Measurements from ENCODE around the gene MST1. TPM values are rescaled to one million over a fixed set of nuclear protein-coding genes. Genes with fewer than 3 reads are reported as not detected.
A peak's percentile ranks its signal among the peaks of the same experiment; 100 is the strongest.

Gene MST1
- 10.8 and 11.0 TPM in 2 replicates for total RNA-seq (2014; rRNA removed; shearing (Covaris generic))

- H3K4me3 ChIP-seq (ENCODE audit: insufficient read depth, low read depth, low read length) = peak within 1 kb of the TSS; percentile 88
- no peaks in the 10 kb centered on the region; the same call in 1 of the 2 replicates for H3K27me3 ChIP-seq (ENCODE audit: control insufficient read depth, insufficient read depth, low read length)
- peak; percentile 98 for DNase-seq
- no peaks in the 10 kb centered on the region; the same call in 1 of the 2 replicates for H3K36me3 ChIP-seq (replicated peaks; ENCODE audit: control insufficient read depth, insufficient read depth, low read length)
These were observed at the start of gene MST1, which contains the start of gene RNF123 for GRCh38 chr3:49689046-49689907. Gene MST1 (minus strand): TSS chr3:49689474. CDS start chr3:49688691, 783 bp downstream. Gene RNF123 (plus strand): TSS chr3:49689557. CDS start chr3:49691166, 1,609 bp downstream.

GRCh38 chr3:49738067-49738713, 48.9 kb upstream of the MST1 start:
- H3K4me3 ChIP-seq (ENCODE audit: insufficient read depth, low read depth, low read length) = no peak overlapping the region
- no peak for DNase-seq
- H3K27me3 ChIP-seq (ENCODE audit: control insufficient read depth, insufficient read depth, low read length) = no peaks in the 10 kb centered on the region
- H3K36me3 ChIP-seq (replicated peaks; ENCODE audit: control insufficient read depth, insufficient read depth, low read length) = peaks cover 7% of the 10 kb centered on the region

- Histone ChIP-seq H3K36me3 (replicated peaks; ENCODE audit: control insufficient read depth, insufficient read depth, low read length) (peaks cover 17% of the 10 kb centered on the region), H3K4me3 (ENCODE audit: insufficient read depth, low read depth, low read length) (no peak overlapping the region)
- DNase-seq = no peak
These were observed 45.5 kb upstream of the MST1 start for GRCh38 chr3:49734752-49735151.

GRCh38 chr3:49733551-49733950, 44.3 kb upstream of the MST1 start:
- peaks cover 17% of the 10 kb centered on the region for H3K36me3 ChIP-seq (replicated peaks; ENCODE audit: control insufficient read depth, insufficient read depth, low read length)
- no peak for DNase-seq
- H3K27me3 ChIP-seq (ENCODE audit: control insufficient read depth, insufficient read depth, low read length) = no peaks in the 10 kb centered on the region

More at GRCh38 chr3:49734752-49735151, 45.5 kb upstream of the MST1 start:
- no peaks in the 10 kb centered on the region for H3K27me3 ChIP-seq (ENCODE audit: control insufficient read depth, insufficient read depth, low read length)

GRCh38 chr3:49732597-49732996, 43.3 kb upstream of the MST1 start:
- no peak overlapping the region for H3K4me3 ChIP-seq (ENCODE audit: insufficient read depth, low read depth, low read length)
- DNase-seq = no peak
- H3K27me3 ChIP-seq (ENCODE audit: control insufficient read depth, insufficient read depth, low read length) = no peaks in the 10 kb centered on the region
- H3K36me3 ChIP-seq (replicated peaks; ENCODE audit: control insufficient read depth, insufficient read depth, low read length) = peaks cover 16% of the 10 kb centered on the region

More at GRCh38 chr3:49733551-49733950, 44.3 kb upstream of the MST1 start:
- no peak overlapping the region for H3K4me3 ChIP-seq (ENCODE audit: insufficient read depth, low read depth, low read length)

- peaks cover 17% of the 10 kb centered on the region for H3K36me3 ChIP-seq (replicated peaks; ENCODE audit: control insufficient read depth, insufficient read depth, low read length)
- DNase-seq = no peak
- no peak overlapping the region for H3K4me3 ChIP-seq (ENCODE audit: insufficient read depth, low read depth, low read length)
- H3K27me3 ChIP-seq (ENCODE audit: control insufficient read depth, insufficient read depth, low read length) = no peaks in the 10 kb centered on the region
These were observed 40.8 kb upstream of the MST1 start for GRCh38 chr3:49729966-49730609.

GRCh38 chr3:49727924-49728361, 38.7 kb upstream of the MST1 start:
- no peak overlapping the region for H3K4me3 ChIP-seq (ENCODE audit: insufficient read depth, low read depth, low read length)
- no peaks in the 10 kb centered on the region for H3K27me3 ChIP-seq (ENCODE audit: control insufficient read depth, insufficient read depth, low read length)
- peaks cover 16% of the 10 kb centered on the region for H3K36me3 ChIP-seq (replicated peaks; ENCODE audit: control insufficient read depth, insufficient read depth, low read length)
- DNase-seq = no peak

GRCh38 chr3:49727154-49727923, 38.1 kb upstream of the MST1 start:
- peaks cover 14% of the 10 kb centered on the region for H3K36me3 ChIP-seq (replicated peaks; ENCODE audit: control insufficient read depth, insufficient read depth, low read length)
- H3K27me3 ChIP-seq (ENCODE audit: control insufficient read depth, insufficient read depth, low read length) = no peaks in the 10 kb centered on the region

GRCh38 chr3:49725906-49726681, 36.8 kb upstream of the MST1 start:
- peaks cover 19% of the 10 kb centered on the region for H3K36me3 ChIP-seq (replicated peaks; ENCODE audit: control insufficient read depth, insufficient read depth, low read length)
- peak; percentile 27 for DNase-seq
- H3K27me3 ChIP-seq (ENCODE audit: control insufficient read depth, insufficient read depth, low read length) = no peaks in the 10 kb centered on the region

More at GRCh38 chr3:49727154-49727923, 38.1 kb upstream of the MST1 start:
- H3K4me3 ChIP-seq (ENCODE audit: insufficient read depth, low read depth, low read length) = no peak overlapping the region
- DNase-seq = no peak

GRCh38 chr3:49724586-49724985, 35.3 kb upstream of the MST1 start:
- no peaks in the 10 kb centered on the region for H3K27me3 ChIP-seq (ENCODE audit: control insufficient read depth, insufficient read depth, low read length)
- peak overlapping the region; percentile 62 for H3K4me3 ChIP-seq (ENCODE audit: insufficient read depth, low read depth, low read length)
- peaks cover 21% of the 10 kb centered on the region for H3K36me3 ChIP-seq (replicated peaks; ENCODE audit: control insufficient read depth, insufficient read depth, low read length)
- DNase-seq = peak; percentile 73

More at GRCh38 chr3:49725906-49726681, 36.8 kb upstream of the MST1 start:
- no peak overlapping the region for H3K4me3 ChIP-seq (ENCODE audit: insufficient read depth, low read depth, low read length)

- peak within 1 kb of the TSS; percentile 82 for H3K4me3 ChIP-seq (ENCODE audit: insufficient read depth, low read depth, low read length)
- DNase-seq = peak; percentile 99
- H3K27me3 ChIP-seq (ENCODE audit: control insufficient read depth, insufficient read depth, low read length) = no peaks in the 10 kb centered on the region; the same call in 1 of the 2 replicates
- H3K36me3 ChIP-seq (replicated peaks; ENCODE audit: control insufficient read depth, insufficient read depth, low read length) = peaks cover 21% of the 10 kb centered on the region
These were observed 34.6 kb upstream of the MST1 start, which contains the start of gene GMPPB for GRCh38 chr3:49723628-49724551. Gene GMPPB (minus strand): TSS chr3:49723951. CDS start chr3:49723726, 225 bp downstream.

- Histone ChIP-seq H3K4me3 (ENCODE audit: insufficient read depth, low read depth, low read length) (peak overlapping the region; percentile 82), H3K36me3 (replicated peaks; ENCODE audit: control insufficient read depth, insufficient read depth, low read length) (peaks cover 21% of the 10 kb centered on the region), H3K27me3 (ENCODE audit: control insufficient read depth, insufficient read depth, low read length) (peaks cover 5% of the 10 kb centered on the region; the same call in 1 of the 2 replicates)
- DNase-seq = peak; percentile 86
These were observed 34.0 kb upstream of the MST1 start for GRCh38 chr3:49723296-49723627.
